ENCODE results near the gene SLC23A2.

SLC23A2 gene

DNA sequence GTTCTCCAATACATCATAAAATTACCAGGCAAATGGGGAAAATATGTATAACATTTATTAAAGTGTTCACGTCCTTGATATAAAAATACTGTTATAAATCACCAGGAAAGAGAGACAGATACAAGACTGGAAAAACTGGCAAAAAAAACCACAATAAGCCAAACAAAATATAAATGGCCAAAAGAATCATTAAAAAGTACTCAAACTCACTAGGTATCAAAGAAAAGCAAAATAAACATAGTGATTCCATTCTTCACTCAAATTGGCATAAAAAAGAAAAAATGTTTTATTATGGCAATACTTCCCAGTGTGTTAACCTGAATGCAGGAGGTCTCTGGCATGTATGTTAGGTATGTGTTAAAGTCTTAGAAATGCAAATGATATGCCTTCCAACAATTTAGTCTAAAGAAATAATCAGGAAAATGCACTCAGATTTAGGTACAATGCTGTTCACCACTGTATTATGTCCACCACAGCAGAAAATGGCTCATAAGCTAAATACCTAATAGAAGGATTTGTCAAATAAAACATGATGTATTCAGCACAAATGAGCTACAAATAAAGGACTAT is 21.4 kb downstream of the SLC23A2 start:
- TF ChIP-seq, protein P1, sequence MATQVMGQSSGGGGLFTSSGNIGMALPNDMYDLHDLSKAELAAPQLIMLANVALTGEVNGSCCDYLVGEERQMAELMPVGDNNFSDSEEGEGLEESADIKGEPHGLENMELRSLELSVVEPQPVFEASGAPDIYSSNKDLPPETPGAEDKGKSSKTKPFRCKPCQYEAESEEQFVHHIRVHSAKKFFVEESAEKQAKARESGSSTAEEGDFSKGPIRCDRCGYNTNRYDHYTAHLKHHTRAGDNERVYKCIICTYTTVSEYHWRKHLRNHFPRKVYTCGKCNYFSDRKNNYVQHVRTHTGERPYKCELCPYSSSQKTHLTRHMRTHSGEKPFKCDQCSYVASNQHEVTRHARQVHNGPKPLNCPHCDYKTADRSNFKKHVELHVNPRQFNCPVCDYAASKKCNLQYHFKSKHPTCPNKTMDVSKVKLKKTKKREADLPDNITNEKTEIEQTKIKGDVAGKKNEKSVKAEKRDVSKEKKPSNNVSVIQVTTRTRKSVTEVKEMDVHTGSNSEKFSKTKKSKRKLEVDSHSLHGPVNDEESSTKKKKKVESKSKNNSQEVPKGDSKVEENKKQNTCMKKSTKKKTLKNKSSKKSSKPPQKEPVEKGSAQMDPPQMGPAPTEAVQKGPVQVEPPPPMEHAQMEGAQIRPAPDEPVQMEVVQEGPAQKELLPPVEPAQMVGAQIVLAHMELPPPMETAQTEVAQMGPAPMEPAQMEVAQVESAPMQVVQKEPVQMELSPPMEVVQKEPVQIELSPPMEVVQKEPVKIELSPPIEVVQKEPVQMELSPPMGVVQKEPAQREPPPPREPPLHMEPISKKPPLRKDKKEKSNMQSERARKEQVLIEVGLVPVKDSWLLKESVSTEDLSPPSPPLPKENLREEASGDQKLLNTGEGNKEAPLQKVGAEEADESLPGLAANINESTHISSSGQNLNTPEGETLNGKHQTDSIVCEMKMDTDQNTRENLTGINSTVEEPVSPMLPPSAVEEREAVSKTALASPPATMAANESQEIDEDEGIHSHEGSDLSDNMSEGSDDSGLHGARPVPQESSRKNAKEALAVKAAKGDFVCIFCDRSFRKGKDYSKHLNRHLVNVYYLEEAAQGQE (IDR thresholded peaks at IDR 0.05; ENCODE audit: insufficient read depth in 1 of 2, low read depth in 2 of 2, low read length in 2 of 2): no peak
- TF ChIP-seq TAF1 (IDR thresholded peaks at IDR 0.05; ENCODE audit: borderline replicate concordance, insufficient read depth, low read length) (no peak), POLR2AphosphoS5 (IDR thresholded peaks at IDR 0.05; ENCODE audit: low read depth, low read length) (no peak), FOXP2 (optimal IDR thresholded peaks at IDR 0.05; ENCODE audit: borderline replicate concordance, extremely low read depth, extremely low read length, insufficient read depth) (no peak), SIN3A (IDR thresholded peaks at IDR 0.05; ENCODE audit: borderline replicate concordance, insufficient read depth, low read length) (no peak)

DNA sequence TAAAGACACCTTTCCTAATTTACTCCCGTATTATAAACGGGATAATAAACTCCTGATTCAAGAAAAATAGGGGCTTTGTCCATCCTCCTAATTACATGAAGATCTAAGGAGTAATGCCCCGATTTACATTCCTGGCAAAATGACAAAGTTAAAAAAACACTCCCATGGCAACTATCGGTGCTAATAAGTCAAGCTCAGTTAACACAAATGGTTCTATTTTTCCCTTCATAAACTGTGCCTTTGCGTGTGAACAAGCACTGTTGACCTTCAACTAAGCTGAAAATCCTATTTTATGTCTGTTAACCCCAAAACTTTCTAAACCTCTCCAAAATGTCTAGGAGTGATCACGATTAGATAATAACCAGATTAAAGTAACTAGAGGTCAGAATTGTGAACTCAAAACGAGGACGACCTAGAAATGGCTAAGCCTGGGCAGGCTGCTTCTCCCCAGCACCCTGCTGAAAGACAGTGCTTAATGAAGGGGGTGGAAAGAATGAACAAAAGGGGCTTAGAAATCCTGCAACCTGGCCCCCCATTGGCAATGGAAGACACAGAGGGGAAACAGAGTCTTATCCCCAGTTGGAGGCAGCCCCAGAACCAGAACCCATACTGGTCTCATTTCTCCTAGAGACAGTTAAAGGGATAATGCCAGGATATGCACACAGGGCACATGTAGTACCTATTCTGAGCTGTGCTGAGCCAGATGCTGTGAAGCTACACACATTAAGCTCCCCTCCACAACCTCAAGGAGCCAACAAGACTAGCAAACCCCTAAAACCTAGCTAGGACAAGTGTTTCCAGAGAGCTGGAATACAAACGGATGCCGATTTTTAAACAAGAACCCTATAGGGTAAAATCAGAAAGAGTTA is 23.0 kb downstream of the SLC23A2 start:
- TF ChIP-seq, protein P1 (IDR thresholded peaks at IDR 0.05; ENCODE audit: insufficient read depth in 1 of 2, low read depth in 2 of 2, low read length in 2 of 2): no peak
- TF ChIP-seq SIN3A (IDR thresholded peaks at IDR 0.05; ENCODE audit: borderline replicate concordance, insufficient read depth, low read length): no peak
- TF ChIP-seq FOXP2 (optimal IDR thresholded peaks at IDR 0.05; ENCODE audit: borderline replicate concordance, extremely low read depth, extremely low read length, insufficient read depth): no peak
- no peak for TF ChIP-seq TAF1 (IDR thresholded peaks at IDR 0.05; ENCODE audit: borderline replicate concordance, insufficient read depth, low read length)
- TF ChIP-seq POLR2AphosphoS5 (IDR thresholded peaks at IDR 0.05; ENCODE audit: low read depth, low read length): no peak

DNA sequence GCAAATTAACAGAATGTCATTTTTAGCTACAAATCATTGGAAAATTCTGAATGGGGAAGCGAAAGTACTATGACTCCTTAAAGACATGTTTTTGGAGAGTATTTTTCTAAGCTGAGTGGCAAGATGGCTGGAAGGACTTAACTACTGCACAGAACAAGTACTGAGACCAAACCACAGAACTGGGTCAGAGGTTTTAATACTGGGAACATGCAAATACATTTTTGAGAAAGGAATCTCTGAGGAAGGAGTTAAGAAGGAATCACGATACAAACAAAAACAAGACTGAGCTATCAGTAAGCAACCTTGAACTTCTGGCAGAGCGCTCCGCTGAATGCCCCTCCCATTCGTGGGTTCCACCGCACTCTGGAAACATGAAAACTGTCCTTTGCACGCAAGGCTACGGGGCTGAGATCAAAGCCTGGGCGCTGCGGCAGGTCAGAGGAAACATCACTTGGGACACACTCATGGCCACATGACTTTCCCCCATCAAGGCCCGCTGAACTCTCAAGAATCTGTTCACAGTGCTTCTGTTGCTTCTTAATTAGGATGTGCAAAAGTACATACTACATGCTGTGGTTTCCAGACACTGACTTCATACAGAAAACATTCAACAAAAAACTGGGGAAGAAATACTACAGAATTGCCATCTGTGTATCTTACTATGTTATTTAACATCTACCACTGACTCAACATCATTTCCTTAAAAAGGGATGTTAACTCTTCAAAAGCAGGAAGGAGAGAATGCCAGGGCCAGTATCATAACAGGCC is 27.8 kb downstream of the SLC23A2 start:
- TF ChIP-seq FOXP2 (optimal IDR thresholded peaks at IDR 0.05; ENCODE audit: borderline replicate concordance, extremely low read depth, extremely low read length, insufficient read depth) (no peak), POLR2AphosphoS5 (IDR thresholded peaks at IDR 0.05; ENCODE audit: low read depth, low read length) (no peak), TAF1 (IDR thresholded peaks at IDR 0.05; ENCODE audit: borderline replicate concordance, insufficient read depth, low read length) (no peak), SIN3A (IDR thresholded peaks at IDR 0.05; ENCODE audit: borderline replicate concordance, insufficient read depth, low read length) (no peak)
- TF ChIP-seq, protein P1 (IDR thresholded peaks at IDR 0.05; ENCODE audit: insufficient read depth in 1 of 2, low read depth in 2 of 2, low read length in 2 of 2): no peak

DNA sequence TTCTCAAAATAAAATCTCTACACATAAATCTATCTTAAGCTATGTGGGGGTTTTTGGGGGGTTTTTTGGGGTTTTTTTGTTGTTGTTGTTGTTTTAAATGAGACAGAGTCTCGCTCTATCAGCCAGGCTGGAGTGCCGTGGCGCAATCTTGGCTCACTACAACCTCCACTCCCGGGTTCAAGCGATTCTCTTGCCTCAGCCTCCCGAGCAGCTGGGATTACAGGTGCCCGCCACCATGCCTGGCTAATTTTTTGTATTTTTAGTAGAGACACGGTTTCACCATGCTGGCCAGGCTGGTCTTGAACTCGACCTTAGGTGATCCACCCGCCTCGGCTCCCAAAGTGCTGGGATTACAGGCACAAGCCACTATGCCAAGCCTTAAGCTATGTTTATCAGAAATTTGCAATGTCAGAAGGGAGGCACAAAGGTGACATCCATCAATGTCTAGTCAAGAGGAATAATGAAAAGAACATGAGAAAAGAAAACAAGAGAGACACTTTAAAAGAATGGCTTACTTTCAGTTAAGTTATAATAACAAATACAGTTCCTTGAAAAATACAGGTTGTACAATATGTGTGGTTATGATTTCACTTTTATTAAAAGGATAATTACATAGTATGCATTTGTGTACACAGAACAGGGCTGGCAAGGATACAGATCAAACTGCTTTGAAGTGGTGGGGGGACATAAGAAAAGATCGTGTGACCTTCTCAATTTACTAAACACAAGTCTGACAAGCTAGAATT is 28.6 kb downstream of the SLC23A2 start:
- TF ChIP-seq, protein P1 (IDR thresholded peaks at IDR 0.05; ENCODE audit: insufficient read depth in 1 of 2, low read depth in 2 of 2, low read length in 2 of 2): no peak

Measured in PFSK-1 (cell line).